DMS153 treated with DMSO at 0.1 percent for 48 hours (cell line): ENCODE measurements around the gene ZNF354C.
"Not testable (repeated sequence)": the region's sequence is repeated elsewhere in the genome, so short reads cannot be mapped to it uniquely, and the experiment has no call there.

Experiments
- DNase-seq: peaks from one replicate; lab custom pipeline; 2025; ENCODE audit not compliant: unreplicated experiment; lab: John Stamatoyannopoulos, UW

ZNF354C gene

GRCh38 chr5:179060116-179061008 is at the start of gene ZNF354C:
TSS of gene ZNF354C (plus strand) at chr5:179060373. CDS start at chr5:179062069, 1,696 bp downstream.
- DNase-seq = peak; percentile 41

- peak; percentile 34 for DNase-seq
Observed at GRCh38 chr5:179023528-179024189, 36.5 kb upstream of the ZNF354C start, which contains the start of gene ZNF879. TSS of gene ZNF879 (plus strand) at chr5:179023804. CDS start at chr5:179025005, 1,201 bp downstream.

GRCh38 chr5:179033004-179033580 is 27.1 kb upstream of the ZNF354C start:
- DNase-seq = no peak

GRCh38 chr5:179044765-179045164 is 15.4 kb upstream of the ZNF354C start:
- no peak for DNase-seq

GRCh38 chr5:179051784-179052183 is 8.4 kb upstream of the ZNF354C start:
- no peak for DNase-seq

DNA sequence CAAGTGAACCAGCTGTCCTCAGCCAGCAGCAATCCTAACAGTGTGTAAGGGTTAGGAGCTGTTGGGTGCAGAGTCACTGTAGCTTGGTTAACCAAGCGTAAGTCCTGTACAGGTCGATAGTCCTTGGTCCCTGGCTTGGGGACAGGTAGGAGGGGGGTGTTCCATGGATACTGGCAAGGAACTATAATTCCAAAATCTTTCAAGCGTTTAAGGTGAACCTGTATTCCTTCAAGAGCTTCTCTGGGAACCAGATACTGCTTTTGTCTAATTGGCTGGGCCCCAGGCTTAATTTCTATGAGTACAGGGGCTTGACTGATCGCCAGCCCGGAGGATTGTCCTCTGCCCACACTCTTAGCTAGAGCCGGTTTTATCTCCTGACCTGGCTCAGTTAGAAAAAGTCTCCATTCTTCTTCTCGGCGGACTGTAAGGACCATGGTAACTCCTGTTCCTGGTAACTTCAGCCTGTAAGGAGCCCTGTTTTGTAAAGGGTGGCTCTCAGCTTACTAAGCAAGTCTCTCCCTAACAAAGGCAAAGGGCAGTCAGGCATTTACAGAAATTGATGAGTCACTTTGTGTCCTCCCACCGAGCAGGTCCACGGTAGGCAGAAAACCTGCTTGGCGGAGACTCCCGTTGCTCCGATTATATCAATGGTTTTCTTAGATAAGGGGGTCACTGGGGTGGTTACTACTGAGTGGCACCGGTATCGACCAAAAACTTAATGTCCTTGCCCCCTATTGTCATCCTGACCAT is 6.0 kb upstream of the ZNF354C start:
- DNase-seq = no peak

- no peak for DNase-seq
Observed at GRCh38 chr5:179054876-179055275, 5.3 kb upstream of the ZNF354C start.

- DNase-seq = no peak
Observed at GRCh38 chr5:179055436-179055835, 4.7 kb upstream of the ZNF354C start.

GRCh38 chr5:179055841-179056240 is 4.3 kb upstream of the ZNF354C start:
- no peak for DNase-seq

DNA sequence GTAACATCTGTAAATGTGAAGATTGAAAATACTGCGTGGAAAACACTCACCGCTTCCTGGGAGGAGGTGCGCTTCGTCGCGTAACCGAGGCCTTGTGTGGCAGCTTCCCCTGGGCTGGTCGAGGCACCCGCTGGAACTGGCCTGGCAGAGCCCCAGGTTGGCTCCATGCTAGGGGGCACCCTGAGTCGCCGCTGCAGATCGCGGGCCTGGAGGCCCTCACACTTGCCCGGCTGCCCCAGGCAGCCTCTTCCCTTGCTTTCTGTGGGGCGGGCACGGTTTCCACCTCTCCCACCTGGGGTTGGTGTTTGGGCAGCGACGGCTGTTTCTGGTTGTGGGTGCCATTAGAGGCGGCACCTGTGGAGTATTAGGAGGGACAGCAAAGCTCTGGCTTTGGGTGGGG is 852 bp downstream of the ZNF354C start:
- no peak for DNase-seq

DNA sequence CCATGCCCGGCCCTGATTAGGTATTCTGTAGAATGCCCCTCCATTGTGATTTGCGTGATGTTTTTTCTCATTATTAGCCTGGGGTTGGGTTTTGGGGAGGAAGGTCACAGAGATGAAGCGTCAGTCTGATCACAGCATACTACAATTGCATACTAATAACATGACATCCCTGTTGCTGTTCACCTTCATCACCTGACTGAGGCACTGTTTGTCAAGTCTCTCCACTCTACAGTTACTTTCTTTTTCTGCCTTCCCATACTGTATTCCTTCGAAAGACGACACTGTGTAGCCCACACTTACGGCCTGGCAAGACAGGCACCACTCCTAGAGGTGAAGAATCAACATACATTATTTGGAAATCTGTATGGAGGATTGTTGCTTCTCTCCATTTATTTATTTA is 5.5 kb downstream of the ZNF354C start:
- no peak for DNase-seq

GRCh38 chr5:179079165-179079987 is 19.2 kb downstream of the ZNF354C start:
- no peak for DNase-seq

GRCh38 chr5:179080724-179081123 is 20.6 kb downstream of the ZNF354C start:
- no peak for DNase-seq

- no peak for DNase-seq
Observed at GRCh38 chr5:179089502-179089901, 29.3 kb downstream of the ZNF354C start.

- not testable (repeated sequence) for DNase-seq
Observed at GRCh38 chr5:179101282-179101681, 41.1 kb downstream of the ZNF354C start.

GRCh38 chr5:179110528-179110927 is 50.4 kb downstream of the ZNF354C start:
- DNase-seq = no peak

- DNase-seq = no peak
Observed at GRCh38 chr5:179111267-179112207, 51.4 kb downstream of the ZNF354C start.

GRCh38 chr5:179112469-179113142 is 52.4 kb downstream of the ZNF354C start:
- no peak for DNase-seq

GRCh38 chr5:179113143-179113530 is 53.0 kb downstream of the ZNF354C start:
- no peak for DNase-seq
